Cerebellar cortex (tissue), 1 donor: ENCODE data around the gene RIPK3.

Experiments used
- DNase-seq: peaks from one replicate; pipeline ENCODE4 v3.0.0-alpha.2; 2015; ENCODE audit warnings: low spot score

RIPK3 gene

GRCh38 chr14:24321212-24321975, 18.4 kb downstream of the RIPK3 start:
- DNase-seq: no peak

- no peak for DNase-seq
Measured at GRCh38 chr14:24317141-24317928, 22.5 kb downstream of the RIPK3 start.

- no peak for DNase-seq
Measured at GRCh38 chr14:24316597-24316950, 23.2 kb downstream of the RIPK3 start.

- no peak for DNase-seq
Measured at GRCh38 chr14:24315807-24316596, 23.8 kb downstream of the RIPK3 start.

- no peak for DNase-seq
Measured at GRCh38 chr14:24315243-24315806, 24.5 kb downstream of the RIPK3 start.

GRCh38 chr14:24314377-24315193, 25.2 kb downstream of the RIPK3 start:
- no peak for DNase-seq

- DNase-seq: no peak
Measured at GRCh38 chr14:24313913-24314312, 25.9 kb downstream of the RIPK3 start.

GRCh38 chr14:24312736-24313507, 26.9 kb downstream of the RIPK3 start:
- no peak for DNase-seq

- DNase-seq: no peak
Measured at GRCh38 chr14:24311837-24312615, 27.8 kb downstream of the RIPK3 start.

- peak; percentile 47 for DNase-seq
Measured at GRCh38 chr14:24310646-24311604, 28.9 kb downstream of the RIPK3 start, which contains the start of gene LTB4R. Gene LTB4R, plus strand, starts transcription at chr14:24311502. Its CDS starts 4,150 bp downstream, at chr14:24315652.

- no peak for DNase-seq
Measured at GRCh38 chr14:24310265-24310645, 29.5 kb downstream of the RIPK3 start.

GRCh38 chr14:24309538-24310264, 30.1 kb downstream of the RIPK3 start, which contains the start of gene LTB4R2:
Gene LTB4R2, plus strand, starts transcription at chr14:24310140. Its CDS starts 525 bp downstream, at chr14:24310665.
- DNase-seq: no peak

- no peak for DNase-seq
Measured at GRCh38 chr14:24308342-24309124, 31.3 kb downstream of the RIPK3 start.

- peak; percentile 70 for DNase-seq
Measured at GRCh38 chr14:24307575-24308341, 32.0 kb downstream of the RIPK3 start, which contains the start of gene CIDEB. Gene CIDEB, minus strand, starts transcription at chr14:24307977. Its CDS starts 119 bp downstream, at chr14:24307858.

- DNase-seq: no peak
Measured at GRCh38 chr14:24307156-24307574, 32.6 kb downstream of the RIPK3 start.

GRCh38 chr14:24304019-24304387, 35.8 kb downstream of the RIPK3 start:
- DNase-seq: no peak
